DOHH2 (cell line): ENCODE measurements around the gene EIF3M.

ENCODE experiments used
- H3F3A ChIP-seq: fragments of 200-600 bp; sonication (generic), shearing (Covaris generic); 2 replicates; pipeline ENCODE4 v1.6.0; 2016; ENCODE audit warnings: antibody characterized with exemption, mild to moderate bottlenecking; ENCODE audit not compliant: control insufficient read depth, insufficient read depth
- H3K27ac ChIP-seq: fragments of 200-600 bp; sonication (generic); 2 replicates; pipeline ENCODE4 v1.5.1; 2014; ENCODE audit warnings: low read depth, mild to moderate bottlenecking, low read length, moderate library complexity
- H3K27me3 ChIP-seq: fragments of 200-600 bp; sonication (generic); 2 replicates; pipeline ENCODE4 v1.6.1; 2014; ENCODE audit warnings: mild to moderate bottlenecking, low read length, mixed read lengths; ENCODE audit not compliant: control insufficient read depth
- H3K36me3 ChIP-seq: fragments of 200-600 bp; sonication (generic); 2 replicates; pipeline ENCODE4 v1.6.1; 2014; ENCODE audit warnings: mild to moderate bottlenecking, low read length, moderate library complexity, mixed read lengths; ENCODE audit not compliant: control insufficient read depth
- H3K4me1 ChIP-seq: fragments of 200-600 bp; sonication (generic); 2 replicates; pipeline ENCODE4 v1.6.1; 2014; ENCODE audit warnings: mild to moderate bottlenecking, low read length, mixed read lengths; ENCODE audit not compliant: control insufficient read depth
- H3K4me2 ChIP-seq: fragments of 200-600 bp; sonication (generic); 2 replicates; pipeline ENCODE4 v1.6.0; 2014; ENCODE audit warnings: mild to moderate bottlenecking, low read length, moderate library complexity
- H3K4me3 ChIP-seq: fragments of 200-600 bp; sonication (generic); 2 replicates; pipeline ENCODE4 v1.5.1; 2014; ENCODE audit warnings: mild to moderate bottlenecking, low read length, mixed read lengths
- H3K79me2 ChIP-seq: fragments of 200-600 bp; sonication (generic); 2 replicates; pipeline ENCODE4 v1.6.1; 2014; ENCODE audit warnings: mild to moderate bottlenecking, low read length, mixed read lengths; ENCODE audit not compliant: control insufficient read depth
- H3K9me2 ChIP-seq: fragments of 200-600 bp; sonication (generic); replicated peaks from 2 replicates; pipeline ENCODE4 v1.6.1; 2014; ENCODE audit warnings: mild to moderate bottlenecking, low read length, mixed read lengths; ENCODE audit not compliant: control insufficient read depth
- H3K9me3 ChIP-seq: fragments of 200-600 bp; sonication (generic); 2 replicates; pipeline ENCODE4 v1.6.1; 2014; ENCODE audit warnings: antibody characterized with exemption, low read length, mixed read lengths; ENCODE audit not compliant: control insufficient read depth, insufficient read depth
- H4K20me1 ChIP-seq: fragments of 200-600 bp; sonication (generic); 2 replicates; pipeline ENCODE4 v1.6.0; 2014; ENCODE audit warnings: low read depth, mild to moderate bottlenecking, antibody characterized with exemption, low read length, moderate library complexity; ENCODE audit not compliant: control insufficient read depth, insufficient read depth
- EZH2phosphoT487 ChIP-seq: fragments of 200-600 bp; sonication (generic); IDR thresholded peaks from 2 replicates; pipeline ENCODE4 v1.6.1; 2017; ENCODE audit warnings: borderline replicate concordance, mild to moderate bottlenecking, antibody characterized with exemption, low read length, moderate library complexity, mixed read lengths
- TF ChIP-seq, protein P1 (sequence below): fragments of 200-600 bp; sonication (generic); IDR thresholded peaks from one replicate; pipeline ENCODE4 v1.5.1; 2014; ENCODE audit warnings: antibody characterized with exemption, mild to moderate bottlenecking, low read depth, low read length; ENCODE audit not compliant: poor library complexity, severe bottlenecking

EIF3M gene

DNA sequence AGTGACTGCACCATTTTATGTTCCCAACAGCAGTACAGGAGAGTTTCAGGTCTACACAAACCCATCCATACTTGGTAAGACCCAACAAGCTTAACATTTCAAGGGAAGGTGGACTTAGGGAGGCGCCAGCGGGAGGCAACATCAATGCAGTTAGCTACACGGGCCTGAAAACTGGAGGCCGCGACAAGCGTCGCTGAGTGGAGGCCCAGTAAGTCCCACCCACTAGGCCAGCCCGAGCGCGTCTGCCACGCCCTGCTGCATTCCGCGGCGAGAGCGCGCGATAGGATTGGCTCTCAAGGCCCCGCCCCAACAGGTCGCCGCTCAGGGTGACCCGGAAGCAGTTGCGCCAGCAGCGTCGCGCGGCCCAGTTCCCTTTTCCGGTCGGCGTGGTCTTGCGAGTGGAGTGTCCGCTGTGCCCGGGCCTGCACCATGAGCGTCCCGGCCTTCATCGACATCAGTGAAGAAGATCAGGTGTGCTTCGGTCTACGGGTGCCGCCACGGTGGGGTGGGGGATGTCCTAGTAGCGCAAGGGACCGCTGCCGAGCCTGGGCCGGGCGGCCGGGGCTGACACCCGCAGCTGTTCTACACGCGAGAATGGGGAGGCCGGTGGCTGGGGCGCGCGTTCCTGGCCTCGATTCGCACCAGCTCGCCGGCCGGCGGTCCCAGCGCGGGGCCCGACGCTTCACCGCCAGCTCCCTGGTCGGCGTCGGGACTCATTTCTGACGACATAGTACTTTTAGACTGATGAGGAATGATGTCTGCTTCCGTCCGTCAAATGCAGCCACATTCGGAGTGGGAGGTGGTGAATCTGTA is at the start of gene EIF3M:
EIF3M (plus strand) TSS at position 373 of the 813 bp plus-strand sequence; CDS start at position 430, 57 bp downstream.
- Histone ChIP-seq H3K79me2 (peaks cover 55% of the 10 kb centered on the region), H3K4me3 (peak within 1 kb of the TSS; percentile 96), H3K36me3 (peaks cover 46% of the 10 kb centered on the region), H3K9me2 (no peaks in the 10 kb centered on the region), H3F3A (0 out of 2 replicates have a peak, but pooled peaks cover 2% of the 10 kb centered on the region), H3K27ac (peak within 1 kb of the TSS; percentile 65), H3K27me3 (no peaks in the 10 kb centered on the region), H4K20me1 (peaks cover 35% of the 10 kb centered on the region), H3K4me1 (peaks cover 32% of the 10 kb centered on the region), H3K4me2 (peak within 1 kb of the TSS; percentile 94), H3K9me3 (no peaks in the 10 kb centered on the region)
- TF ChIP-seq, protein P1, sequence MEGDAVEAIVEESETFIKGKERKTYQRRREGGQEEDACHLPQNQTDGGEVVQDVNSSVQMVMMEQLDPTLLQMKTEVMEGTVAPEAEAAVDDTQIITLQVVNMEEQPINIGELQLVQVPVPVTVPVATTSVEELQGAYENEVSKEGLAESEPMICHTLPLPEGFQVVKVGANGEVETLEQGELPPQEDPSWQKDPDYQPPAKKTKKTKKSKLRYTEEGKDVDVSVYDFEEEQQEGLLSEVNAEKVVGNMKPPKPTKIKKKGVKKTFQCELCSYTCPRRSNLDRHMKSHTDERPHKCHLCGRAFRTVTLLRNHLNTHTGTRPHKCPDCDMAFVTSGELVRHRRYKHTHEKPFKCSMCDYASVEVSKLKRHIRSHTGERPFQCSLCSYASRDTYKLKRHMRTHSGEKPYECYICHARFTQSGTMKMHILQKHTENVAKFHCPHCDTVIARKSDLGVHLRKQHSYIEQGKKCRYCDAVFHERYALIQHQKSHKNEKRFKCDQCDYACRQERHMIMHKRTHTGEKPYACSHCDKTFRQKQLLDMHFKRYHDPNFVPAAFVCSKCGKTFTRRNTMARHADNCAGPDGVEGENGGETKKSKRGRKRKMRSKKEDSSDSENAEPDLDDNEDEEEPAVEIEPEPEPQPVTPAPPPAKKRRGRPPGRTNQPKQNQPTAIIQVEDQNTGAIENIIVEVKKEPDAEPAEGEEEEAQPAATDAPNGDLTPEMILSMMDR = no peak
- TF ChIP-seq EZH2phosphoT487 = no peak

DNA sequence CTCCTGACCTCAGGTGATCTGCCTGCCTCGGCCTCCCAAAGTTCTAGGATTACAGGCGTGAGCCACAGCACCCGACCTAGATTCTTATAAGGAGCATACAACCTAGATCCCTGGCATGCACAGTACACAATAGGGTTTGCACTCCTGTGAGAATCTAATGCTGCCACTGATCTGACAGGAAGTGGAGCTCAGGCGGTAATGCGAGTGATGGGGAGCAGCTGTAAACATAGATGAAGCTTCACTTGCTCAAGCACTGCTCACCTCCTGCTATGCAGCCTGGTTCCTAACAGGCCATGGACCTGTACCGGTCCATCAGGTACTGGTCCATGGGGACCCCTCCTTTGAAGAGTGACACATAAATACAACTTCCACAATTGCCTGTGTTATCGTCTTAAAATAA is 44.8 kb upstream of the EIF3M start:
- Histone ChIP-seq H3K4me2 (no peak overlapping the region), H3K4me1 (no peaks in the 10 kb centered on the region), H3F3A (no peaks in the 10 kb centered on the region), H3K36me3 (no peaks in the 10 kb centered on the region), H4K20me1 (no peaks in the 10 kb centered on the region), H3K9me3 (no peaks in the 10 kb centered on the region), H3K9me2 (no peaks in the 10 kb centered on the region), H3K27me3 (no peaks in the 10 kb centered on the region), H3K27ac (no peak overlapping the region), H3K4me3 (no peak overlapping the region), H3K79me2 (no peaks in the 10 kb centered on the region)
- TF ChIP-seq EZH2phosphoT487 = no peak
- TF ChIP-seq, protein P1 = no peak

DNA sequence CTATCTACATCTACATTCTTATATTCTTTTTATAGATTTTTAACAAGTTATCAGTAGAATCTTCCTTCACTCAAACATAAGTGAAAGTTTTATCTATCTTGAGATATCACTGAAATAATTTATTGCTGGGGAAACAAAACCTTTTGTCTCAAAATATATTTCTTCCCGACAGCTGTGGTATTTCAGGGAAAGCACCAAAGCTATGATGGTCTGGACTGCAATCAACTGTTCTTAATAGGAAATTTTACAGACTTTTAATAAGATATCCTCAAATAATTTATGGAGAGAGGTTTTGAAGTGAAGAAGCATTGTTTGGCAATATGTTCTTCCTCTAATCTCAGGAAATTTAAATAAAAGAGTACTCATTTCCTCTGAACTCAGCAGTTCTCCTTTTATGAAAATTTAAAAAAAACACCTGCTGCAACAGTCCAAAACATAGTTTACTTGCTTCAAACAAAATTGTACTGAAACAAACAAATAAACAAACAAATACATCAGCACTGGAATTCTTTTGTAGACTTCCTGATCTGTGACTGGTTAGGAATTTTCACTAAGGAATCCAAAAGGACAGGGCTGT is 33.9 kb upstream of the EIF3M start:
- H3K9me2 ChIP-seq = no peaks in the 10 kb centered on the region
- H3K4me2 ChIP-seq = no peak overlapping the region
- H3K79me2 ChIP-seq = no peaks in the 10 kb centered on the region
- TF ChIP-seq, protein P1 = no peak
- TF ChIP-seq EZH2phosphoT487 = no peak
- no peaks in the 10 kb centered on the region for H3K36me3 ChIP-seq
- H3K9me3 ChIP-seq = no peaks in the 10 kb centered on the region
- H3K4me3 ChIP-seq = no peak overlapping the region
- no peak overlapping the region for H3K27ac ChIP-seq
- H3K27me3 ChIP-seq = no peaks in the 10 kb centered on the region
- no peaks in the 10 kb centered on the region for H4K20me1 ChIP-seq
- H3K4me1 ChIP-seq = peaks cover 14% of the 10 kb centered on the region
- no peaks in the 10 kb centered on the region for H3F3A ChIP-seq
